ENCODE data around the gene EXPH5. TPM values are rescaled to one million over a fixed set of nuclear protein-coding genes. Genes with fewer than 3 reads are reported as not detected.

The EXPH5 gene
- total and polyA plus RNA-seq, 9 of the 15 experiments (the other 6 are each of a cell fraction or from before 2014, with no cell fraction given): 1.3 to 8.5 (median 4.8) TPM

- TF ChIP-seq NR1H2 (CRISPR knock-in tag; IDR thresholded peaks at IDR 0.05) (peak; percentile 79; the same call in 1 of the 2 replicates), EP400 (IDR thresholded peaks at IDR 0.05) (peak; percentile 82), TAL1 (IDR thresholded peaks at IDR 0.05) (0 out of 2 replicates have a peak, but pooled peaks have one; percentile 4), HOMEZ (CRISPR knock-in tag; IDR thresholded peaks at IDR 0.05) (no peak), FOSL1 (tag; conservative IDR thresholded peaks at IDR 0.05) (peak; percentile 28; the same call in 1 of the 2 replicates), MBD2 (IDR thresholded peaks at IDR 0.05; ENCODE audit: borderline replicate concordance, low read depth) (peak; percentile 85), HLTF (IDR thresholded peaks at IDR 0.05) (0 out of 2 replicates have a peak, but pooled peaks have one; percentile 57), CBX5 (IDR thresholded peaks at IDR 0.05; ENCODE audit: borderline replicate concordance, low read depth) (0 out of 2 replicates have a peak, but pooled peaks have one; percentile 29), ZBTB43 (CRISPR knock-in tag; IDR thresholded peaks at IDR 0.05) (no peak), HEY1 (CRISPR knock-in tag; IDR thresholded peaks at IDR 0.05; ENCODE audit: borderline replicate concordance) (no peak), ELF2 (CRISPR knock-in tag; IDR thresholded peaks at IDR 0.05) (0 out of 2 replicates have a peak, but pooled peaks have one; percentile 58), ZNF644 (tag; IDR thresholded peaks at IDR 0.05; ENCODE audit: low read depth) (0 out of 2 replicates have a peak, but pooled peaks have one; percentile 49), SOX6 (IDR thresholded peaks at IDR 0.05) (peak; percentile 57), PTBP1 (IDR thresholded peaks at IDR 0.05; ENCODE audit: low read depth, low read length) (no peak), MAX (CRISPR knock-in tag; IDR thresholded peaks at IDR 0.05) (no peak), ZNF639 (CRISPR knock-in tag; conservative IDR thresholded peaks at IDR 0.05 in 1 of 2, IDR thresholded peaks at IDR 0.05 in 1 of 2) (peak in 1 of 2 experiments; percentile 74; a peak in 1 of 4 replicates), BRD4 (IDR thresholded peaks at IDR 0.05) (peak; percentile 81; the same call in 1 of the 2 replicates), CSDE1 (IDR thresholded peaks at IDR 0.05) (0 out of 4 replicates have a peak, but pooled peaks of 1 of the 2 experiments have one; percentile 40), ZC3H11A (IDR thresholded peaks at IDR 0.05; ENCODE audit: low read depth, low read length) (no peak), RBM34 (IDR thresholded peaks at IDR 0.05; ENCODE audit: borderline replicate concordance, insufficient read depth, low read length) (no peak), SRSF3 (IDR thresholded peaks at IDR 0.05; ENCODE audit: insufficient read depth, low read length) (no peak), RHOXF2B (CRISPR knock-in tag; conservative IDR thresholded peaks at IDR 0.05) (no peak), HSF4 (CRISPR knock-in tag; IDR thresholded peaks at IDR 0.05; ENCODE audit: borderline replicate concordance) (no peak), RBM25 (IDR thresholded peaks at IDR 0.05; ENCODE audit: low read depth, low read length, severe bottlenecking) (no peak), GABPA (tag; conservative IDR thresholded peaks at IDR 0.05; ENCODE audit: low read depth) (peak; percentile 95)
These were observed 126.3 kb downstream of the EXPH5 start, which contains the start of gene C11orf65 (continued) for GRCh38 chr11:108467091-108467823.
